HT1080 (cell line): Measurements from ENCODE around the gene GTF2A1L. TPM values are rescaled to one million over a fixed set of nuclear protein-coding genes. Genes with fewer than 3 reads are reported as not detected.
"Not testable (repeated sequence)": the region's sequence is repeated elsewhere in the genome, so short reads cannot be mapped to it uniquely, and the experiment has no call there.

ENCODE experiments used
- DNase-seq: peaks from one replicate; pipeline ENCODE4 v3.0.0-alpha.2; 2015; ENCODE audit warnings: low read depth
- polyA plus RNA-seq, 2 experiments: library from polyadenylated mRNA; depleted of rRNA; stranded (reverse); fragments of >200 nt; gene quantifications; 2 replicates each; pipeline ENCODE4 v1.2.3, GENCODE V29; 2015
- total RNA-seq: library from RNA; depleted of rRNA; stranded (reverse); fragments of >200 nt; shearing (Covaris generic); gene quantifications from 2 replicates; pipeline ENCODE4 v1.2.3, GENCODE V29; 2014; rRNA removed

Gene GTF2A1L
- not detected in 2 replicates for total RNA-seq
- polyA plus RNA-seq (2015; cell fraction: cytosol; rRNA removed), result 0.10 TPM in 1 of 2 replicates, not detected in the other
- not detected in 2 replicates for polyA plus RNA-seq (2015; cell fraction: nucleus; rRNA removed)

DNA sequence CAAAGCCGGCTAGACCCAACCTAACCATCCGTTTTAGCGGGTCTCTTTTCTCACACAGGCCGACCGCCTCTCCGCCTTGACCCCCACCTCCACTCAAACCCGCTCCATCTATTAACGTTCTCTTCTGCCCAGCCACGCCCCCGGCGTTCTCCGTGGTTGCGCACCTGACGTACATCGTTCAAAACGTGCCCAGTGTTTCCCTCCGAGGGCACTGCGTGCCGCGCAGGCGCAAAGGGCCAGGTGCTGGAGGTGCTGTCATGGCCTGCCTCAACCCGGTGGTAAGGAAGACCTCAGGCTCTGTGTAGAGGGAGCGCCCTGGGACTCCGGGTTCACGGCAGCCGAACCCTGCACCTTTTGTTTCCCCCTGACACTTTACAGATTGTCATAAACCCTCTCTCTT is at the start of gene GTF2A1L:
GTF2A1L (plus strand) TSS at position 239 of the 400 bp plus-strand sequence; CDS start at position 258, 19 bp downstream.
- DNase-seq, result no peak

DNA sequence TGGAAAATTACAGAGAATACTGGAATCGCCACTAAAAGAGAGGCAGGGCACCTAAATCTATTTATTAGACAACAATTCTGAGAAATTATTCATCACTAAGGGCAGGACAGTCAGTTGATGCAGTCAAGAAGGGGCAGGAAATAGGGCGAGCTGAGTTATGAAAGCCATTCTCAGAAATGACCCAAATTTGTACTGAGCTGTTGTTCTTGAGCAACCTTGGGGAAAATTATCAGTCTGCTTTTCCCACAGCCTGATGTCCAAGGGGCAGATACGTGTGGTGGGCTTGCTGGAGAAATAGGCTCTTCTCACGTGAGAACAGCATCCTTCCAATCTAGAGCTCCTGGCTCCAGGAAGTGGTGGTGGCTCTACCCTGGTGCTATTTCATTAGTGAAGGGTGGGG is 49.1 kb upstream of the GTF2A1L start:
- DNase-seq, result no peak

- DNase-seq, result no peak
Observed at GRCh38 chr2:48569433-48569832, 48.2 kb upstream of the GTF2A1L start.

GRCh38 chr2:48572816-48573215 is 44.8 kb upstream of the GTF2A1L start:
- DNase-seq, result no peak

DNA sequence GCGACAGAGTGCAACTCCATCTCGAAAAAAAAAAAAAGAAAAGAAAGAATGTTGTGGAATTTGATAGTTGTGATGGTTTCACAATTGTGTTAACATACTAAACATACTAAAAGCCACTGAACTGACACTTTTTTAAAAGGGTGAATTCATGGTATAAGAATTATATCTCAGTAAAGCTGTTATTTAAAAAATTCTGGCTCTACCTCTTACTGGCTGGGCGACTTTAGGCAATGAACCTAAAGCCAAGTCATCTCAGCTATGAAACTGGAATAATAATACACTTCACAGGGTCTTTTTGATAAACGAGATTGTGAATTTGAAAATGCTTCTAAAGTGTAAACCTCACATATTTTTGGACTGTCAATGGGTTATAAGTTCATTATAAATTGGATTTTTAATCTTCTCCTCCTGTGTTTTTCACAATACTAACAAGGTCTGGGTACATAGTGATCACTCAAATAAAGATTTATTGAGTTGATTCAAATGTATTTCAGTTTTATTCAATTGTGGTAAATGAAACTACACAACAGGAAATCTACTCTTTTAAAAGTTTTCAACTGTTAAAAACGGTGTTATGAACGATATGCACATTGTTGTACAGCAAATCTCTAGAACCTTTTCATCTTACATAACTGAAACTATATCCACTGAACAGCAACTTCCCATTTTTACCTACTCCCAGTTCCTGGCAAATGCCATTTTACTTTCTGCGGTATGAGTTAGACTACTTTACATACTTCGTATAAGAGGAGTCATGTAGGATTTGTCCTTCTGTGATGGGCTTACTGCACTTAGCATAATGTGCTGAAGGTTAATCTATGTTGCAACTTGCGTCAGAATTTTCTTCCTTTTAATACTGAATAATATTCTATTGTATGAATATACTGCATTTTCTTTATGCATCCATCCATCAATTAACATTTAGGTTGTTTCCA is 43.0 kb upstream of the GTF2A1L start:
- no peak for DNase-seq

DNA sequence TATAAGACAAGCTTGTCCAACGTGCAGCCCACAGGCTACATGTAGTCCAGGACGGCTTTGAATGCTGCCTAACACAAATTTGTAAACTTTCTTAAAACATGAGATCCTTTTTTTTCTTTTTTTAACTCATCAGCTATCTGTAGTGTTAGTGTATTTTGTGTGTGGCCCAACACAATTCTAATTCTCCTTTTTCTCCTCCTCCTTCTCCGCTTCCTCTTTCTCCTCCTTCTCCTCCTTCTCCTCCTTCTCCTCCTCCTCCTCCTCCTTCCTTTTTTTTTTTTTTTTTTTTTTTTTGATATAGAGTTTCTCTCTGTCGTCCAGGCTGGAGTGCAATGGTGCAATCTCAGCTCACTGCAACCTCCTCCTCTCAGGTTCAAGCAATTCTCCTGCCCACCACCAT is 39.3 kb upstream of the GTF2A1L start:
- no peak for DNase-seq

- no peak for DNase-seq
Observed at GRCh38 chr2:48583961-48584360, 33.7 kb upstream of the GTF2A1L start.

GRCh38 chr2:48584551-48584950 is 33.1 kb upstream of the GTF2A1L start:
- DNase-seq, result no peak

DNA sequence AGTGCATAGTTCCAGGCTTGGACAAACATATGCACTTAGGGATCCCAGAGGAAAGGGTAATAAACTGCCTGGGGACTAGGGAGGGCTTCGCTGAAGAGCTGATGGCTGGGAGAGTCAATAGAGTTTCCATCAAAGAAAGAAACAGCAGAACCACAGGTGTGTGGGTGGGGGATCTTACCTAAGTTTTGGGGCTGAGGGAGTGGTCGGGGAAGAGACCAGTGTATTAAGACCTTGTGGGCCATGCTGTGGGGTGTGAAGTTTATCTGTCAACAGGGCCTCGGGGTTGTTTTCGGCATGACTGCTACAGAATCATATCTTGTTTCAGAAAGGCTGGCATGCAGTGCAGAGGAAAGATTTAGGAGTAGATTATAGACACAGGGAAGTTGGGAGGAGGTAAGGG is 31.2 kb upstream of the GTF2A1L start:
- no peak for DNase-seq

DNA sequence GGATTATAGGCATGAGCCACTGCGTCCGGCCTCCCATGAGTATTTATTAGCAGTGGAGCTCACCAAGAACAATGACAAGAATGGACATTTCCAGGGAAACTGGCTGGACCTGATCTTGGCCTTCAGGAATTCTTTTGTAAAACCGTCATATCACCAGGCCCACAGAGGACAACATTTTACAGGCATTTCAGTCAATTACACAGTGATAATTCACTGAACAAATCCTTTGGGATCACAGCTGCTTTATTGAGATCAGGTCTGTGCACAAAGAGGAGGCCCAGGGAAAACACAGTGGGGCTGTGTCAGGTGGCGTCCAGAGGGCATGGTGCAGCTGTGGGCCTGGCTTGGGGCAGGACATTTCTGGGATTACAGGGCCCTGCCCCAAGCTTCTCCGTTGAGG is 30.1 kb upstream of the GTF2A1L start:
- DNase-seq, result no peak

- DNase-seq, result no peak
Observed at GRCh38 chr2:48587961-48588360, 29.7 kb upstream of the GTF2A1L start.

GRCh38 chr2:48588745-48589144 is 28.9 kb upstream of the GTF2A1L start:
- DNase-seq, result no peak

DNA sequence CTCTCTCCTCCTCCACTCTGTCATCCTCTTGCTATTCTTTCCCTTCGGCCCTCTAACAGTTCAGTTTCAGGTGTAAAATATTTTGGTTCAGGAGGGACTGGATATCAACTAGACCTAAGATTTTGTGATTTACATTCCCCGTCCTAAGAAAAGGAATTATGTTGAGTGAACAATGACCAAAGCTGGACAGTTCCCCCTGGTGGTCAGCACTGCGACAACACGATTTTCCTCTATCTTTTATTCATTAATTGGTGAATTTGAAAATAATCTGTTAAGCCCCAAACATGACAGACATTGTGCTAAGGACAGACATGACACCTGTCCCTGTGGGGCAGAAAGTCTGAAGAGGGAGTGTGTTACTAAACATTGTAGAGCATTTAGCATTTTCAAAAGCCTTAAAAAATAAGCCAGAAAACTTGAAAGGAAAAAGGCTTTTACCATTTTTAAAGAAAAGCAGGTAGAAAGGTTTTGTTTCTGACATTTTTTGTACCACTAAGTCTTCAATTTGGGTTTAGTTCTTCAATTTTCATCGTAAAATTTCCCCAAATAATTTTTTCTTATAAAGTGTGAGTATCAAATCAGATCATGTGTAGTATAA is 28.4 kb upstream of the GTF2A1L start:
- DNase-seq, result peak; percentile 21

DNA sequence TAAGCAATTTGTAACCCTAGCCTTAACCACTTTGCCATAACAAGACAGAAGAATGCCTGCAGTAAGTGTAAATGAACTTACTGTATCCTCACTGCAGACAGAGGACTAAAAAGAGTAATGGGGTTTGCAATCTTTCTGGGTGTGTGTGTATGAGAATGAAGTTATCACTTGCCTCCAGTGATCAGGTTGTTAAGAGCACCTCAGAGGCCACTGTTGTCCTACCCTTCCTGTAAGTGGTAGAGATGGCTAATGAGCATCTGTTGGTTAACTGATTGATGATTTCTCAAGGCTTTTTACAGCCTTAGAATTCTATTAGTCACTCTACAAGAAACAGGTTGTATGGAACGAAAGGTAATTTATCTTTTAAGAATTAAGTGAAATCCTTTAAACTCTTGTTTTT is 27.6 kb upstream of the GTF2A1L start:
- no peak for DNase-seq

- DNase-seq, result no peak
Observed at GRCh38 chr2:48592067-48592466, 25.6 kb upstream of the GTF2A1L start.

DNA sequence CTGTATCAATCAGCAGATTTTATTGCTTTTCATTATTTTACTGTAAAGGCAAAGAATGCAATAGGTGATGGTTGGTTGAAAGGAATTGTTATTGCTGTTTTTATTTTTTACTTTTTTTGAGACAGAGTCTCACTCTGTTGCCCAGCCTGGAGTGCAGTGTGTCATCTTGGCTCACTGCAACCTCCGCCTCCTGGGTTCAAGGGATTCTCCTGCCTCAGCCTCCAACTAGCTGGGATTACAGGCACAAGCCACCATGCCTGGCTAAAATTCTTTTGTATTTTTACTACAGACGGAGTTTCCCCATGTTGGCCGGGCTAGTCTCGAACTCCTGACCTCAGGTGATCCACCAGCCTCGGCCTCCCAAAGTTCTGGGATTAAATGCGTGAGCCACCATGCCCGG is 20.9 kb upstream of the GTF2A1L start:
- DNase-seq, result not testable (repeated sequence)

- no peak for DNase-seq
Observed at GRCh38 chr2:48597492-48597891, 20.2 kb upstream of the GTF2A1L start.

- peak; percentile 44 for DNase-seq
Observed at GRCh38 chr2:48600204-48600813, 17.3 kb upstream of the GTF2A1L start.

DNA sequence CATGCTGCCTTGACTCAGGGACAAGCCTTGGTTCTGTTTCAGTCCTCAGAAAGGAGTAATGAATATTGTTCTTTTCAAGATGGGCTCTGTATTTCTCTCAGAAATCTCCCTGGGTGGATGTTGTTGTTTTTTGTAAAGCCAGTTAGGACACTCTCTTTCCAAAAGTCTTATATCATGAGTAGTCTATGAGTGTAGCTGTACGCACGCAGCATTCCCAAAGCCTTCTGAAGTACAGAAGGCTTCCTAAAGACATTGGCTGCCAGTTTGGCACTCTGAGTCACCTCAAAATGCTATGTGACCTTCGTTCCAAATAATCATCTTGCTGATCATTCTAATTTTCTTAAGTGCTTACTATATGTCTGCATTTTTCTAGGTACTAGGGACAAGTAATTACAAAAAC is 16.7 kb upstream of the GTF2A1L start:
- no peak for DNase-seq

- no peak for DNase-seq
Observed at GRCh38 chr2:48601349-48601748, 16.3 kb upstream of the GTF2A1L start.

GRCh38 chr2:48605482-48606175 is 12.0 kb upstream of the GTF2A1L start:
- DNase-seq, result no peak
